Measurements from ENCODE around the gene TMEM125.

GRCh38 chr1:43315481-43315880 is 45.7 kb downstream of the TMEM125 start:
- TF ChIP-seq EP300 (IDR thresholded peaks at IDR 0.05; ENCODE audit: borderline replicate concordance) = no peak
- no peak for TF ChIP-seq FOXM1 (IDR thresholded peaks at IDR 0.05; ENCODE audit: borderline replicate concordance, low read depth)
- no peak for TF ChIP-seq CEBPB (IDR thresholded peaks at IDR 0.05)
- TF ChIP-seq NFIC (IDR thresholded peaks at IDR 0.05) = no peak
- TF ChIP-seq, protein P1, sequence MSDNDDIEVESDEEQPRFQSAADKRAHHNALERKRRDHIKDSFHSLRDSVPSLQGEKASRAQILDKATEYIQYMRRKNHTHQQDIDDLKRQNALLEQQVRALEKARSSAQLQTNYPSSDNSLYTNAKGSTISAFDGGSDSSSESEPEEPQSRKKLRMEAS (IDR thresholded peaks at IDR 0.05) = no peak
- TF ChIP-seq REST (IDR thresholded peaks at IDR 0.05; ENCODE audit: low read depth) = no peak
- TF ChIP-seq TAF1 (IDR thresholded peaks at IDR 0.05; ENCODE audit: low read depth) = no peak
- no peak for TF ChIP-seq EGR1 (IDR thresholded peaks at IDR 0.05)
- no peak for TF ChIP-seq RAD21 (IDR thresholded peaks at IDR 0.05; ENCODE audit: low read depth)
- TF ChIP-seq YY1 (IDR thresholded peaks at IDR 0.05; ENCODE audit: low read depth) = no peak
- TF ChIP-seq ZBTB7A (IDR thresholded peaks at IDR 0.05; ENCODE audit: low read depth) = no peak
- TF ChIP-seq TEAD4 (IDR thresholded peaks at IDR 0.05) = no peak
- TF ChIP-seq TCF12 (IDR thresholded peaks at IDR 0.05; ENCODE audit: low read depth) = no peak
- no peak for TF ChIP-seq CREB1 (IDR thresholded peaks at IDR 0.05; ENCODE audit: low read depth)
